SU-DHL-6 (cell line): ENCODE measurements around the gene RNF167.

Experiments
- EZH2phosphoT487 ChIP-seq: fragments of 200-600 bp; sonication (generic), shearing (Covaris generic); conservative IDR thresholded peaks from 2 replicates; pipeline ENCODE4 v1.6.1; 2018; ENCODE audit warnings: mild to moderate bottlenecking, antibody characterized with exemption, low read length, moderate library complexity, mixed read lengths
- TF ChIP-seq, protein P1 (sequence below): fragments of 200-600 bp; sonication (generic); IDR thresholded peaks from one replicate; pipeline ENCODE4 v1.5.1; 2017; ENCODE audit warnings: antibody characterized with exemption, mild to moderate bottlenecking, low read length, moderate library complexity; ENCODE audit not compliant: insufficient read depth, poor library complexity, severe bottlenecking

DNA sequence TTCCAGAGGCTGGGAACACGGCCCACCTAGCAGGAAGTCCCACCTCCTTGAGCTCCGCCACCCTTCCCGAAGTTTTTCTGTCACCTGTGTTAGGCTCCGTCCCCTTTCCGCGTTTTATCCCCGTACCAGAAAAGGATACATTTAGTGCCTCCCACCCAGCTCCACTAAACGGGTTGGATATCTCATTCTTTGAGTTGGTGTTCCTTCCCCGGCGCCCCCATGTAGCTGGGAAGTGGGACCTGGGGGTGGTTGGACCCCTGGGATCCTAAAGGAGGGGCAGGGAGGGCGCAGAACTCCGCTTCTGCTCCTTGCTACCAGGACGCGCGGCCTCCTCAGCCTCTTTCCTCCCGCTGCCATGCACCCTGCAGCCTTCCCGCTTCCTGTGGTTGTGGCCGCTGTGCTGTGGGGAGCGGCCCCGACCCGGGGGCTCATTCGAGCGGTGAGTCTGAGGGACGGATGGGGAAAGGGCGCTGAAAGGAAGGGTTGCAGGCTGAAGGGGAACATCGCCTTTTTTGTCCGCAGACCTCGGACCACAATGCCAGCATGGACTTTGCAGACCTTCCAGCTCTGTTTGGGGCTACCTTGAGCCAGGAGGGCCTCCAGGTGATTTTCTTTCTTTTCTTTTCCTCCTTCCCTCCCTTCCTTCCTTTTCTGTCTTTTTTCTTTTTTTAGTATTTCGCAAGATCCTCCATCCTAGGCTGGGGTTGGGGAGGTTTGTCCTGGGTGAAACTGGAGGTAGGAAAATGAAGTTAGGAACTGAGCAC is 669 bp downstream of the RNF167 start:
- TF ChIP-seq, protein P1, sequence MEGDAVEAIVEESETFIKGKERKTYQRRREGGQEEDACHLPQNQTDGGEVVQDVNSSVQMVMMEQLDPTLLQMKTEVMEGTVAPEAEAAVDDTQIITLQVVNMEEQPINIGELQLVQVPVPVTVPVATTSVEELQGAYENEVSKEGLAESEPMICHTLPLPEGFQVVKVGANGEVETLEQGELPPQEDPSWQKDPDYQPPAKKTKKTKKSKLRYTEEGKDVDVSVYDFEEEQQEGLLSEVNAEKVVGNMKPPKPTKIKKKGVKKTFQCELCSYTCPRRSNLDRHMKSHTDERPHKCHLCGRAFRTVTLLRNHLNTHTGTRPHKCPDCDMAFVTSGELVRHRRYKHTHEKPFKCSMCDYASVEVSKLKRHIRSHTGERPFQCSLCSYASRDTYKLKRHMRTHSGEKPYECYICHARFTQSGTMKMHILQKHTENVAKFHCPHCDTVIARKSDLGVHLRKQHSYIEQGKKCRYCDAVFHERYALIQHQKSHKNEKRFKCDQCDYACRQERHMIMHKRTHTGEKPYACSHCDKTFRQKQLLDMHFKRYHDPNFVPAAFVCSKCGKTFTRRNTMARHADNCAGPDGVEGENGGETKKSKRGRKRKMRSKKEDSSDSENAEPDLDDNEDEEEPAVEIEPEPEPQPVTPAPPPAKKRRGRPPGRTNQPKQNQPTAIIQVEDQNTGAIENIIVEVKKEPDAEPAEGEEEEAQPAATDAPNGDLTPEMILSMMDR = no peak
- TF ChIP-seq EZH2phosphoT487 = no peak
